ENCODE results near the gene WDR7. TPM values are rescaled to one million over a fixed set of nuclear protein-coding genes. Genes with fewer than 3 reads are reported as not detected.

Gene WDR7
- total and polyA plus RNA-seq, 2 of the 4 experiments (the other 2 are of a cell fraction), result 3.7 to 23.3 TPM

GRCh38 chr18:56967035-56967434 lies 315.9 kb downstream of the WDR7 start:
- intact Hi-C loops (cut with micrococcal nuclease) (no loop called here), in situ Hi-C loops (cut with MboI; ENCODE audit: low sequenced_read_pairs) (no loop called here), dilution Hi-C loops (cut with HindIII; ENCODE audit: low sequenced_read_pairs, unreplicated experiment) (no loop called here)
- TF ChIP-seq CTCF (conservative IDR thresholded peaks at IDR 0.05; ENCODE audit: low read depth, low read length) (no peak), BHLHE40 (IDR thresholded peaks at IDR 0.05; ENCODE audit: low read depth, low read length) (no peak), MAZ (IDR thresholded peaks at IDR 0.05; ENCODE audit: borderline replicate concordance, low read depth, low read length) (no peak), MAFK (IDR thresholded peaks at IDR 0.05; ENCODE audit: low read depth, low read length) (no peak), MXI1 (IDR thresholded peaks at IDR 0.05; ENCODE audit: borderline replicate concordance, low read depth, low read length) (no peak), FOS (IDR thresholded peaks at IDR 0.05; ENCODE audit: low read depth, low read length) (no peak), RFX5 (IDR thresholded peaks at IDR 0.05; ENCODE audit: low read depth, low read length) (no peak), RCOR1 (IDR thresholded peaks at IDR 0.05; ENCODE audit: insufficient replicate concordance, low read length) (no peak), USF2 (IDR thresholded peaks at IDR 0.05; ENCODE audit: low read depth, low read length) (no peak), SMC3 (IDR thresholded peaks at IDR 0.05; ENCODE audit: low read depth, low read length) (no peak), CEBPB (IDR thresholded peaks at IDR 0.05; ENCODE audit: low read depth, low read length) (no peak), ELK1 (IDR thresholded peaks at IDR 0.05; ENCODE audit: borderline replicate concordance, low read depth, low read length) (no peak), CHD1 (IDR thresholded peaks at IDR 0.05; ENCODE audit: low read depth, low read length) (no peak), NFE2L2 (IDR thresholded peaks at IDR 0.05; ENCODE audit: low read depth, low read length) (no peak), POLR2A (IDR thresholded peaks at IDR 0.05; ENCODE audit: low read depth, low read length) (no peak), RAD21 (IDR thresholded peaks at IDR 0.05; ENCODE audit: low read length) (no peak)
- no peak overlapping the region for H4K5ac ChIP-seq (ENCODE audit: low read depth, low read length)
- no peak overlapping the region for H3K4ac ChIP-seq (ENCODE audit: low read depth, low read length)
- no peak overlapping the region for H3K4me3 ChIP-seq (ENCODE audit: insufficient read depth, low read depth, low read length)
- ChIA-PET CTCF (no interaction called here), POLR2A (ENCODE audit: unreplicated experiment) (no interaction called here)
- H3K9me1 ChIP-seq (ENCODE audit: insufficient read depth, low read length), result peaks cover 3% of the 10 kb centered on the region; the same call in 1 of the 2 replicates
- no peaks in the 10 kb centered on the region for H3K4me1 ChIP-seq (ENCODE audit: control insufficient read depth, insufficient read depth, low read length)
- H3K27me3 ChIP-seq (ENCODE audit: control insufficient read depth, insufficient read depth, low read length), result no peaks in the 10 kb centered on the region
- H3K18ac ChIP-seq (ENCODE audit: low read depth, low read length), result no peak overlapping the region
- H2BK5ac ChIP-seq (ENCODE audit: low read depth, low read length, poor library complexity, severe bottlenecking), result no peak overlapping the region
- ATAC-seq (ENCODE audit: low read depth), result no peak
- no peak overlapping the region for H3K9ac ChIP-seq (ENCODE audit: low read depth, low read length)
- H3K56ac ChIP-seq (ENCODE audit: extremely low read depth, insufficient read depth, low read length), result no peak overlapping the region
- H4K91ac ChIP-seq (ENCODE audit: insufficient read depth, low read depth, low read length), result no peak overlapping the region
- no TSS peak for BruUV-seq (replicated peaks)
- 100% methylated on average over 1 of the region's 3 CpGs; no CpG with 5 or more reads in 1 of the 2 experiments for WGBS, 2 experiments (ENCODE audit: extremely low coverage in 2 of 2, insufficient read length in 1 of 2)
- H3K4me2 ChIP-seq (ENCODE audit: low read depth, low read length), result no peak overlapping the region
- no peak overlapping the region for H2AK5ac ChIP-seq (ENCODE audit: low read depth, low read length)
- H2BK15ac ChIP-seq (ENCODE audit: low read depth, low read length), result no peak overlapping the region
- H3K27ac ChIP-seq (ENCODE audit: insufficient read depth, low read length), result no peak overlapping the region
- no peaks in the 10 kb centered on the region for H3K9me3 ChIP-seq (ENCODE audit: control insufficient read depth, insufficient read depth, low read length)
- H3K14ac ChIP-seq (replicated peaks; ENCODE audit: low read depth, low read length), result no peak overlapping the region
- no peak overlapping the region for H4K8ac ChIP-seq (ENCODE audit: low read depth in 2 of 2, low read length in 2 of 2)
- H3K23ac ChIP-seq (ENCODE audit: low read depth, low read length), result no peak overlapping the region
- no peak for DNase-seq
- no peak overlapping the region for H2BK120ac ChIP-seq (ENCODE audit: low read depth, low read length)
- H3K36me3 ChIP-seq (ENCODE audit: control insufficient read depth, insufficient read depth, low read length), result no peaks in the 10 kb centered on the region
- no peak overlapping the region for H2AFZ ChIP-seq (replicated peaks; ENCODE audit: low read length, poor library complexity)
- no peak overlapping the region for H2AK9ac ChIP-seq (replicated peaks; ENCODE audit: low read depth, low read length, poor library complexity)
- H2BK20ac ChIP-seq (ENCODE audit: low read depth, low read length), result no peak overlapping the region
- H3K79me1 ChIP-seq (ENCODE audit: low read depth in 1 of 2, low read length in 2 of 2), result no peaks in the 10 kb centered on the region
- H4K20me1 ChIP-seq (ENCODE audit: insufficient read depth, low read length), result no peaks in the 10 kb centered on the region
